Jurkat, Clone E6-1 (cell line): ENCODE measurements around the gene DNAH6.
"Not testable (repeated sequence)": the region's sequence is repeated elsewhere in the genome, so short reads cannot be mapped to it uniquely, and the experiment has no call there.

Experiments
- DNase-seq: peaks from one replicate; pipeline ENCODE4 v3.0.0-alpha.2; 2011; ENCODE audit warnings: low read depth, low spot score
- H3K4me3 ChIP-seq: 2 replicates; pipeline ENCODE4 v1.5.1; 2011; ENCODE audit warnings: mild to moderate bottlenecking, low read length, control low read depth, moderate library complexity

The DNAH6 gene

GRCh38 chr2:84846041-84846663 lies 329.9 kb downstream of the DNAH6 start:
- peak; percentile 96 for DNase-seq

GRCh38 chr2:84846741-84847142 lies 330.4 kb downstream of the DNAH6 start:
- no peak overlapping the region for H3K4me3 ChIP-seq
- DNase-seq, result no peak

More at GRCh38 chr2:84846041-84846663, 329.9 kb downstream of the DNAH6 start:
- H3K4me3 ChIP-seq, result no peak overlapping the region

GRCh38 chr2:84847326-84848050 lies 331.2 kb downstream of the DNAH6 start:
- DNase-seq, result no peak

GRCh38 chr2:84849271-84849952 lies 333.1 kb downstream of the DNAH6 start:
- H3K4me3 ChIP-seq, result no peak overlapping the region
- no peak for DNase-seq

More at GRCh38 chr2:84847326-84848050, 331.2 kb downstream of the DNAH6 start:
- no peak overlapping the region for H3K4me3 ChIP-seq

- H3K4me3 ChIP-seq, result no peak overlapping the region
- DNase-seq, result no peak
Measured at GRCh38 chr2:84850471-84850870, 334.2 kb downstream of the DNAH6 start.

GRCh38 chr2:84851876-84852275 lies 335.6 kb downstream of the DNAH6 start:
- no peak for DNase-seq

GRCh38 chr2:84854850-84855249 lies 338.6 kb downstream of the DNAH6 start:
- no peak overlapping the region for H3K4me3 ChIP-seq
- DNase-seq, result no peak

More at GRCh38 chr2:84851876-84852275, 335.6 kb downstream of the DNAH6 start:
- no peak overlapping the region for H3K4me3 ChIP-seq

- H3K4me3 ChIP-seq, result no peak overlapping the region
- DNase-seq, result no peak
Measured at GRCh38 chr2:84855731-84856130, 339.4 kb downstream of the DNAH6 start.

GRCh38 chr2:84856787-84857186 lies 340.5 kb downstream of the DNAH6 start:
- no peak for DNase-seq
- no peak overlapping the region for H3K4me3 ChIP-seq

- no peak overlapping the region for H3K4me3 ChIP-seq
- DNase-seq, result no peak
Measured at GRCh38 chr2:84857566-84857965, 341.3 kb downstream of the DNAH6 start.

- H3K4me3 ChIP-seq, result no peak overlapping the region
- DNase-seq, result no peak
Measured at GRCh38 chr2:84858123-84858522, 341.8 kb downstream of the DNAH6 start.

GRCh38 chr2:84858937-84859336 lies 342.6 kb downstream of the DNAH6 start:
- no peak for DNase-seq
- no peak overlapping the region for H3K4me3 ChIP-seq

GRCh38 chr2:84861539-84861938 lies 345.2 kb downstream of the DNAH6 start:
- no peak for DNase-seq
- no peak overlapping the region for H3K4me3 ChIP-seq

- H3K4me3 ChIP-seq, result no peak overlapping the region
- DNase-seq, result no peak
Measured at GRCh38 chr2:84862006-84862405, 345.7 kb downstream of the DNAH6 start.

- DNase-seq, result no peak
- no peak overlapping the region for H3K4me3 ChIP-seq
Measured at GRCh38 chr2:84865181-84865783, 349.0 kb downstream of the DNAH6 start.

- DNase-seq, result no peak
- H3K4me3 ChIP-seq, result no peak overlapping the region
Measured at GRCh38 chr2:84866122-84866521, 349.8 kb downstream of the DNAH6 start.

- not testable (repeated sequence) for DNase-seq, H3K4me3 ChIP-seq
Measured at GRCh38 chr2:84868327-84868726, 352.0 kb downstream of the DNAH6 start.
